Measurements from ENCODE around the gene WDFY2.

DNA sequence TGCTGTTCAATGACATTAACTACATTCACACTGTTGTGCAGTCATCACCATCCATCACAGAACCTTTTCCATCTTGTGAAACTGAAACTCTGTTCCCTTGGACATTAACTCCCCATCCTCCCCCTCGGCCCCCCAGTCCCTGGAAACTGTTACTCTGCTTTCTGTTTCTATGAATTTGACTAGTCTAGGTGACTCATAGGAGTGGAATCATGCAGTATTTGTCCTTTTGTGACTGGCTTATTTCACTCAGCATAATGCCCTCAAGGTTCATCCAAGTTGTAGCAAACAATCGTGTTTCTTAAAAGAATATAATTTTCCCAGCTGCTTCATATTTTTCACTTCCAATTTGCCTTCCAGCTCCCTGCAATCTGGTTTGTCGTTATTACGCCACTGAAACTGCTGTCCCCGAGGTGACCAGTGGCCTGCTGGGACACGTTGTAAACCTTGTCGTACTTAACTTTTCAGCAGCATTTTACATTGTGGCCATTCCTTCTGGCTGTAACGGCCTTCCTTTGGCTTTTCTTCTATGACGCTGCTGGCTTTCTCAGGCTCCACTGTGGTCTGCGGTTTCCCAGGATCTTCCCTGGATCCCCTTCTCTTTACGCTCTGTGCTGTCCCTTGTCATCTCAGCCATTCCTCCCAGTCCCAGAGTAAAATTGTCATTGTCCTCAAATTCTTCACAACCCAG, 145.7 kb downstream of the WDFY2 start:
- no peak for TF ChIP-seq TP53 (CRISPR knock-in tag; IDR thresholded peaks at IDR 0.05)
- no peak for TF ChIP-seq NR2C2 (CRISPR knock-in tag; IDR thresholded peaks at IDR 0.05)
- TF ChIP-seq, protein P1, sequence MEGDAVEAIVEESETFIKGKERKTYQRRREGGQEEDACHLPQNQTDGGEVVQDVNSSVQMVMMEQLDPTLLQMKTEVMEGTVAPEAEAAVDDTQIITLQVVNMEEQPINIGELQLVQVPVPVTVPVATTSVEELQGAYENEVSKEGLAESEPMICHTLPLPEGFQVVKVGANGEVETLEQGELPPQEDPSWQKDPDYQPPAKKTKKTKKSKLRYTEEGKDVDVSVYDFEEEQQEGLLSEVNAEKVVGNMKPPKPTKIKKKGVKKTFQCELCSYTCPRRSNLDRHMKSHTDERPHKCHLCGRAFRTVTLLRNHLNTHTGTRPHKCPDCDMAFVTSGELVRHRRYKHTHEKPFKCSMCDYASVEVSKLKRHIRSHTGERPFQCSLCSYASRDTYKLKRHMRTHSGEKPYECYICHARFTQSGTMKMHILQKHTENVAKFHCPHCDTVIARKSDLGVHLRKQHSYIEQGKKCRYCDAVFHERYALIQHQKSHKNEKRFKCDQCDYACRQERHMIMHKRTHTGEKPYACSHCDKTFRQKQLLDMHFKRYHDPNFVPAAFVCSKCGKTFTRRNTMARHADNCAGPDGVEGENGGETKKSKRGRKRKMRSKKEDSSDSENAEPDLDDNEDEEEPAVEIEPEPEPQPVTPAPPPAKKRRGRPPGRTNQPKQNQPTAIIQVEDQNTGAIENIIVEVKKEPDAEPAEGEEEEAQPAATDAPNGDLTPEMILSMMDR (IDR thresholded peaks at IDR 0.05) = no peak
- no peak for TF ChIP-seq NFE2L1 (CRISPR knock-in tag; IDR thresholded peaks at IDR 0.05)
- TF ChIP-seq GTF2I (CRISPR knock-in tag; conservative IDR thresholded peaks at IDR 0.05) = no peak
- TF ChIP-seq, protein P2, sequence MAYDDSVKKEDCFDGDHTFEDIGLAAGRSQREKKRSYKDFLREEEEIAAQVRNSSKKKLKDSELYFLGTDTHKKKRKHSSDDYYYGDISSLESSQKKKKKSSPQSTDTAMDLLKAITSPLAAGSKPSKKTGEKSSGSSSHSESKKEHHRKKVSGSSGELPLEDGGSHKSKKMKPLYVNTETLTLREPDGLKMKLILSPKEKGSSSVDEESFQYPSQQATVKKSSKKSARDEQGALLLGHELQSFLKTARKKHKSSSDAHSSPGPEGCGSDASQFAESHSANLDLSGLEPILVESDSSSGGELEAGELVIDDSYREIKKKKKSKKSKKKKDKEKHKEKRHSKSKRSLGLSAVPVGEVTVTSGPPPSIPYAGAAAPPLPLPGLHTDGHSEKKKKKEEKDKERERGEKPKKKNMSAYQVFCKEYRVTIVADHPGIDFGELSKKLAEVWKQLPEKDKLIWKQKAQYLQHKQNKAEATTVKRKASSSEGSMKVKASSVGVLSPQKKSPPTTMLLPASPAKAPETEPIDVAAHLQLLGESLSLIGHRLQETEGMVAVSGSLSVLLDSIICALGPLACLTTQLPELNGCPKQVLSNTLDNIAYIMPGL (CRISPR knock-in tag; IDR thresholded peaks at IDR 0.05) = no peak
- TF ChIP-seq, protein P3, sequence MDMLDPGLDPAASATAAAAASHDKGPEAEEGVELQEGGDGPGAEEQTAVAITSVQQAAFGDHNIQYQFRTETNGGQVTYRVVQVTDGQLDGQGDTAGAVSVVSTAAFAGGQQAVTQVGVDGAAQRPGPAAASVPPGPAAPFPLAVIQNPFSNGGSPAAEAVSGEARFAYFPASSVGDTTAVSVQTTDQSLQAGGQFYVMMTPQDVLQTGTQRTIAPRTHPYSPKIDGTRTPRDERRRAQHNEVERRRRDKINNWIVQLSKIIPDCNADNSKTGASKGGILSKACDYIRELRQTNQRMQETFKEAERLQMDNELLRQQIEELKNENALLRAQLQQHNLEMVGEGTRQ (CRISPR knock-in tag; IDR thresholded peaks at IDR 0.05) = no peak
- TF ChIP-seq, protein P4, sequence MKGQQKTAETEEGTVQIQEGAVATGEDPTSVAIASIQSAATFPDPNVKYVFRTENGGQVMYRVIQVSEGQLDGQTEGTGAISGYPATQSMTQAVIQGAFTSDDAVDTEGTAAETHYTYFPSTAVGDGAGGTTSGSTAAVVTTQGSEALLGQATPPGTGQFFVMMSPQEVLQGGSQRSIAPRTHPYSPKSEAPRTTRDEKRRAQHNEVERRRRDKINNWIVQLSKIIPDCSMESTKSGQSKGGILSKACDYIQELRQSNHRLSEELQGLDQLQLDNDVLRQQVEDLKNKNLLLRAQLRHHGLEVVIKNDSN (CRISPR knock-in tag; IDR thresholded peaks at IDR 0.05) = no peak
- no peak for TF ChIP-seq SOX15 (CRISPR knock-in tag; IDR thresholded peaks at IDR 0.05)
- TF ChIP-seq NFYB (CRISPR knock-in tag; conservative IDR thresholded peaks at IDR 0.05; ENCODE audit: low read depth) = no peak
- no peak for TF ChIP-seq JUN (CRISPR knock-in tag; IDR thresholded peaks at IDR 0.05)
- TF ChIP-seq, protein P5, sequence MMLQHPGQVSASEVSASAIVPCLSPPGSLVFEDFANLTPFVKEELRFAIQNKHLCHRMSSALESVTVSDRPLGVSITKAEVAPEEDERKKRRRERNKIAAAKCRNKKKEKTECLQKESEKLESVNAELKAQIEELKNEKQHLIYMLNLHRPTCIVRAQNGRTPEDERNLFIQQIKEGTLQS (CRISPR knock-in tag; conservative IDR thresholded peaks at IDR 0.05) = no peak

All from WTC11 (cell line).